ENCODE measurements around the gene ACE. TPM values are rescaled to one million over a fixed set of nuclear protein-coding genes. Genes with fewer than 3 reads are reported as not detected.

The ACE gene
- total RNA-seq, 3 donors from 2014 or later (not counting 1 experiment from before 2014, with no cell fraction given), result 0.86 to 1.2 (median 1.0) TPM

- H3K36me3 ChIP-seq (ENCODE audit: control insufficient read depth, insufficient read depth, low read length), result no peaks in the 10 kb centered on the region
- Mint-ChIP-seq H3K9me3 (no peaks in the 10 kb centered on the region), H3K27me3 (ENCODE audit: low read depth in 2 of 2) (no peaks in the 10 kb centered on the region), H3K27ac (no peak overlapping the region), H3K4me3 (no peak overlapping the region), H3K36me3 (no peaks in the 10 kb centered on the region), H3K4me1 (peaks cover 5 to 17% of the 10 kb centered on the region in 2 donors)
- DNase-seq (no peak), ATAC-seq (no peak)
- no peak overlapping the region for H3K4me3 ChIP-seq (ENCODE audit: low read length)
- WGBS (ENCODE audit: insufficient coverage), result over 99% methylated on average over 8 of the region's 9 CpGs
- no peaks in the 10 kb centered on the region for H3K27me3 ChIP-seq (ENCODE audit: control insufficient read depth, insufficient read depth, low read length)
- no peak overlapping the region for H3K27ac ChIP-seq (ENCODE audit: low read length)
- no peak for TF ChIP-seq CTCF (IDR thresholded peaks at IDR 0.05)
- H3K9me3 ChIP-seq (ENCODE audit: control insufficient read depth, insufficient read depth, low read length), result no peaks in the 10 kb centered on the region
- peaks cover 13% of the 10 kb centered on the region for H3K4me1 ChIP-seq (ENCODE audit: control insufficient read depth, insufficient read depth, low read length)
- intact Hi-C loops (cut with micrococcal nuclease), result no loop called here
Observed at GRCh38 chr17:63546308-63547082, 69.6 kb downstream of the ACE start.

DNA sequence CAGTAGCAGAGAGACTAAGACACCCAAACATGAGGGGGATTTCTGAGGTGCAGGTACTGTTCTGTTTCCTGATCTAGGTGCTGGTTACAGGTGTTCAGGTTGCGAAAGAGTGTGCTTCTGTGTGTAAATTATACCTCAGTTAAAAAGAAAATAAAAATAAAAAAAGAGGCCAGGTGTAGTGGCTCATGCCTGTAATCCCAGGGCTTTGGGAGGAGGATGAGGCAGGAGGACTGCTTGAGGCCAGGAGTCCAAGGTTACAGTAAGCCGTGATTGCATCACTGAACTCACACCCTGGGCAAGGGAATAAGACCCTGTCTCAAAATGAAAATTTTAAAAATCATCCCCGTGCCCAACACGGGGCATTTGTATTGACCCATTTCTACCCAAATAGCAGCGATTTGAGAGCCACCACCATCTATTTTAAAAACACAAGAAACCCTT is 70.2 kb downstream of the ACE start:
- Histone ChIP-seq H3K27ac (ENCODE audit: low read length) (no peak overlapping the region), H3K4me1 (ENCODE audit: control insufficient read depth, insufficient read depth, low read length) (peaks cover 19% of the 10 kb centered on the region), H3K4me3 (ENCODE audit: low read length) (no peak overlapping the region), H3K9me3 (ENCODE audit: control insufficient read depth, insufficient read depth, low read length) (no peaks in the 10 kb centered on the region), H3K36me3 (ENCODE audit: control insufficient read depth, insufficient read depth, low read length) (no peaks in the 10 kb centered on the region), H3K27me3 (ENCODE audit: control insufficient read depth, insufficient read depth, low read length) (no peaks in the 10 kb centered on the region)
- intact Hi-C loops (cut with micrococcal nuclease), result no loop called here
- DNase-seq, result no peak
- no peak overlapping the region for H3K4me3 Mint-ChIP-seq
- no peaks in the 10 kb centered on the region for H3K27me3 Mint-ChIP-seq (ENCODE audit: low read depth in 2 of 2)
- H3K36me3 Mint-ChIP-seq, result no peaks in the 10 kb centered on the region
- TF ChIP-seq CTCF (IDR thresholded peaks at IDR 0.05), result no peak
- peaks cover 11 to 23% of the 10 kb centered on the region in 2 donors for H3K4me1 Mint-ChIP-seq
- WGBS (ENCODE audit: insufficient coverage), result 98% methylated on average over 3 of the region's 5 CpGs
- H3K9me3 Mint-ChIP-seq, result no peaks in the 10 kb centered on the region
- no peak for ATAC-seq
- H3K27ac Mint-ChIP-seq, result no peak overlapping the region

Other genes starting within 250 kb of the ACE start
- gene CYB561, start 30.8 kb upstream of the ACE start, total RNA-seq, result 10 to 100 TPM; 16.3 to 19.3 (median 19.2) TPM
- not detected for gene KCNH6, start 46.3 kb downstream of the ACE start, total RNA-seq
- 10 to 100 TPM; 55.5 to 83.5 (median 72.2) TPM for gene DCAF7, start 73.4 kb downstream of the ACE start, total RNA-seq
- 10 to 100 TPM in 1 of 3 donors, 1 to 10 TPM in 2; 7.1 to 10.9 (median 9.2) TPM for gene TACO1, start 123.8 kb downstream of the ACE start, total RNA-seq
- gene MAP3K3, start 145.4 kb downstream of the ACE start, total RNA-seq, result 10 to 100 TPM; 82.0 to 89.2 (median 88.5) TPM
- 100 to 1,000 TPM; 513 to 546 (median 524) TPM for gene LIMD2, start 223.1 kb downstream of the ACE start, total RNA-seq

Measured in natural killer cell (primary cell).